IMR-90 (cell line): ENCODE results near the gene CDC42EP4.

Source experiments
- BHLHE40 ChIP-seq: fragments of 150-350 bp; IDR thresholded peaks from 2 replicates; pipeline ENCODE4 v1.6.1; 2016; ENCODE audit warnings: mild to moderate bottlenecking, low read depth, low read length
- CEBPB ChIP-seq: IDR thresholded peaks from 2 replicates; pipeline ENCODE4 v1.6.1; 2012; ENCODE audit warnings: low read depth, low read length, improper control_type of control experiment
- CTCF ChIP-seq: conservative IDR thresholded peaks from 2 replicates; pipeline ENCODE4 v1.5.1; 2012; ENCODE audit warnings: mild to moderate bottlenecking, low read depth, low read length, improper control_type of control experiment
- MAFK ChIP-seq: IDR thresholded peaks from 2 replicates; pipeline ENCODE4 v1.6.1; 2012; ENCODE audit warnings: low read depth, low read length, improper control_type of control experiment
- MXI1 ChIP-seq: IDR thresholded peaks from 2 replicates; pipeline ENCODE4 v1.6.1; 2012; ENCODE audit warnings: low read depth, mild to moderate bottlenecking, low read length, moderate library complexity, borderline replicate concordance
- NFE2L2 ChIP-seq: fragments of 150-350 bp; IDR thresholded peaks from 2 replicates; pipeline ENCODE4 v1.6.1; 2016; ENCODE audit warnings: low read depth, mild to moderate bottlenecking, low read length
- POLR2A ChIP-seq: IDR thresholded peaks from 2 replicates; pipeline ENCODE4 v1.6.1; 2012; ENCODE audit warnings: mild to moderate bottlenecking, low read depth, low read length
- USF2 ChIP-seq: fragments of 150-350 bp; IDR thresholded peaks from 2 replicates; pipeline ENCODE4 v1.6.1; 2017; ENCODE audit warnings: mild to moderate bottlenecking, antibody characterized with exemption, low read length, low read depth

GRCh38 chr17:73247726-73248125, 64.1 kb downstream of the CDC42EP4 start:
- peak; percentile 27; the same call in 1 of the 2 replicates for TF ChIP-seq CTCF
- no peak for TF ChIP-seq POLR2A
- no peak for TF ChIP-seq MAFK
- TF ChIP-seq MXI1 = no peak
- TF ChIP-seq NFE2L2 = no peak
- TF ChIP-seq BHLHE40 = no peak
- no peak for TF ChIP-seq USF2
- no peak for TF ChIP-seq CEBPB
